Measurements from ENCODE around the gene CFAP46.

CFAP46 gene

GRCh38 chr10:132879408-132880127 lies 62.8 kb downstream of the CFAP46 start:
- Histone ChIP-seq H3K4me3 (ENCODE audit: low read length) (no peak overlapping the region), H3K27me3 (ENCODE audit: control insufficient read depth, insufficient read depth, low read length) (peaks cover 35% of the 10 kb centered on the region), H3K9ac (ENCODE audit: low read length) (no peak overlapping the region), H3K4me1 (ENCODE audit: control insufficient read depth, insufficient read depth, low read length) (no peaks in the 10 kb centered on the region), H3K9me3 (ENCODE audit: control insufficient read depth, low read length) (no peaks in the 10 kb centered on the region), H3K36me3 (ENCODE audit: control insufficient read depth, insufficient read depth, low read length) (no peaks in the 10 kb centered on the region)

GRCh38 chr10:132878730-132879407 lies 63.5 kb downstream of the CFAP46 start:
- Histone ChIP-seq H3K27me3 (ENCODE audit: control insufficient read depth, insufficient read depth, low read length) (peaks cover 35% of the 10 kb centered on the region), H3K36me3 (ENCODE audit: control insufficient read depth, insufficient read depth, low read length) (no peaks in the 10 kb centered on the region), H3K9me3 (ENCODE audit: control insufficient read depth, low read length) (no peaks in the 10 kb centered on the region), H3K4me1 (ENCODE audit: control insufficient read depth, insufficient read depth, low read length) (no peaks in the 10 kb centered on the region), H3K4me3 (ENCODE audit: low read length) (no peak overlapping the region), H3K9ac (ENCODE audit: low read length) (no peak overlapping the region)

- H3K4me3 ChIP-seq (ENCODE audit: low read length), result no peak overlapping the region
- peaks cover 37% of the 10 kb centered on the region for H3K27me3 ChIP-seq (ENCODE audit: control insufficient read depth, insufficient read depth, low read length)
- H3K9me3 ChIP-seq (ENCODE audit: control insufficient read depth, low read length), result no peaks in the 10 kb centered on the region
- no peak overlapping the region for H3K9ac ChIP-seq (ENCODE audit: low read length)
- no peaks in the 10 kb centered on the region for H3K36me3 ChIP-seq (ENCODE audit: control insufficient read depth, insufficient read depth, low read length)
- no peaks in the 10 kb centered on the region for H3K4me1 ChIP-seq (ENCODE audit: control insufficient read depth, insufficient read depth, low read length)
Observed at GRCh38 chr10:132878091-132878729, 64.2 kb downstream of the CFAP46 start.

- Histone ChIP-seq H3K9ac (ENCODE audit: low read length) (no peak overlapping the region), H3K4me3 (ENCODE audit: low read length) (no peak overlapping the region), H3K4me1 (ENCODE audit: control insufficient read depth, insufficient read depth, low read length) (no peaks in the 10 kb centered on the region), H3K27me3 (ENCODE audit: control insufficient read depth, insufficient read depth, low read length) (peaks cover 38% of the 10 kb centered on the region), H3K9me3 (ENCODE audit: control insufficient read depth, low read length) (no peaks in the 10 kb centered on the region), H3K36me3 (ENCODE audit: control insufficient read depth, insufficient read depth, low read length) (no peaks in the 10 kb centered on the region)
Observed at GRCh38 chr10:132877473-132877872, 64.9 kb downstream of the CFAP46 start.

GRCh38 chr10:132876993-132877431 lies 65.4 kb downstream of the CFAP46 start:
- H3K9me3 ChIP-seq (ENCODE audit: control insufficient read depth, low read length), result no peaks in the 10 kb centered on the region
- H3K4me3 ChIP-seq (ENCODE audit: low read length), result no peak overlapping the region
- H3K9ac ChIP-seq (ENCODE audit: low read length), result no peak overlapping the region
- no peaks in the 10 kb centered on the region for H3K36me3 ChIP-seq (ENCODE audit: control insufficient read depth, insufficient read depth, low read length)
- peaks cover 34% of the 10 kb centered on the region for H3K27me3 ChIP-seq (ENCODE audit: control insufficient read depth, insufficient read depth, low read length)
- no peaks in the 10 kb centered on the region for H3K4me1 ChIP-seq (ENCODE audit: control insufficient read depth, insufficient read depth, low read length)

- H3K4me1 ChIP-seq (ENCODE audit: control insufficient read depth, insufficient read depth, low read length), result no peaks in the 10 kb centered on the region
- H3K9me3 ChIP-seq (ENCODE audit: control insufficient read depth, low read length), result no peaks in the 10 kb centered on the region
- peaks cover 31% of the 10 kb centered on the region for H3K27me3 ChIP-seq (ENCODE audit: control insufficient read depth, insufficient read depth, low read length)
- no peaks in the 10 kb centered on the region for H3K36me3 ChIP-seq (ENCODE audit: control insufficient read depth, insufficient read depth, low read length)
- no peak overlapping the region for H3K9ac ChIP-seq (ENCODE audit: low read length)
- H3K4me3 ChIP-seq (ENCODE audit: low read length), result no peak overlapping the region
Observed at GRCh38 chr10:132876131-132876860, 66.1 kb downstream of the CFAP46 start.

- Histone ChIP-seq H3K9ac (ENCODE audit: low read length) (no peak overlapping the region), H3K4me1 (ENCODE audit: control insufficient read depth, insufficient read depth, low read length) (no peaks in the 10 kb centered on the region), H3K27me3 (ENCODE audit: control insufficient read depth, insufficient read depth, low read length) (peaks cover 29% of the 10 kb centered on the region), H3K9me3 (ENCODE audit: control insufficient read depth, low read length) (no peaks in the 10 kb centered on the region), H3K36me3 (ENCODE audit: control insufficient read depth, insufficient read depth, low read length) (no peaks in the 10 kb centered on the region), H3K4me3 (ENCODE audit: low read length) (no peak overlapping the region)
Observed at GRCh38 chr10:132875435-132875834, 66.9 kb downstream of the CFAP46 start.

- H3K27me3 ChIP-seq (ENCODE audit: control insufficient read depth, insufficient read depth, low read length), result peaks cover 11% of the 10 kb centered on the region
- H3K9me3 ChIP-seq (ENCODE audit: control insufficient read depth, low read length), result no peaks in the 10 kb centered on the region
- no peak overlapping the region for H3K4me3 ChIP-seq (ENCODE audit: low read length)
Observed at GRCh38 chr10:132873395-132873794, 69.0 kb downstream of the CFAP46 start.

GRCh38 chr10:132872658-132873057 lies 69.7 kb downstream of the CFAP46 start:
- H3K4me1 ChIP-seq (ENCODE audit: control insufficient read depth, insufficient read depth, low read length), result no peaks in the 10 kb centered on the region
- H3K4me3 ChIP-seq (ENCODE audit: low read length), result no peak overlapping the region
- H3K9ac ChIP-seq (ENCODE audit: low read length), result no peak overlapping the region
- H3K27me3 ChIP-seq (ENCODE audit: control insufficient read depth, insufficient read depth, low read length), result peaks cover 8% of the 10 kb centered on the region
- no peaks in the 10 kb centered on the region for H3K36me3 ChIP-seq (ENCODE audit: control insufficient read depth, insufficient read depth, low read length)
- no peaks in the 10 kb centered on the region for H3K9me3 ChIP-seq (ENCODE audit: control insufficient read depth, low read length)

More at GRCh38 chr10:132873395-132873794, 69.0 kb downstream of the CFAP46 start:
- Histone ChIP-seq H3K4me1 (ENCODE audit: control insufficient read depth, insufficient read depth, low read length) (no peaks in the 10 kb centered on the region), H3K36me3 (ENCODE audit: control insufficient read depth, insufficient read depth, low read length) (no peaks in the 10 kb centered on the region), H3K9ac (ENCODE audit: low read length) (no peak overlapping the region)

GRCh38 chr10:132870426-132870825 lies 71.9 kb downstream of the CFAP46 start:
- H3K4me1 ChIP-seq (ENCODE audit: control insufficient read depth, insufficient read depth, low read length), result no peaks in the 10 kb centered on the region
- no peaks in the 10 kb centered on the region for H3K36me3 ChIP-seq (ENCODE audit: control insufficient read depth, insufficient read depth, low read length)
- no peaks in the 10 kb centered on the region for H3K9me3 ChIP-seq (ENCODE audit: control insufficient read depth, low read length)
- H3K4me3 ChIP-seq (ENCODE audit: low read length), result no peak overlapping the region
- H3K27me3 ChIP-seq (ENCODE audit: control insufficient read depth, insufficient read depth, low read length), result peaks cover 3% of the 10 kb centered on the region
- no peak overlapping the region for H3K9ac ChIP-seq (ENCODE audit: low read length)

GRCh38 chr10:132869621-132870020 lies 72.7 kb downstream of the CFAP46 start:
- peaks cover 3% of the 10 kb centered on the region for H3K27me3 ChIP-seq (ENCODE audit: control insufficient read depth, insufficient read depth, low read length)

More at GRCh38 chr10:132869621-132870020, 72.7 kb downstream of the CFAP46 start:
- Histone ChIP-seq H3K36me3 (ENCODE audit: control insufficient read depth, insufficient read depth, low read length) (no peaks in the 10 kb centered on the region), H3K4me3 (ENCODE audit: low read length) (no peak overlapping the region), H3K9me3 (ENCODE audit: control insufficient read depth, low read length) (no peaks in the 10 kb centered on the region), H3K4me1 (ENCODE audit: control insufficient read depth, insufficient read depth, low read length) (no peaks in the 10 kb centered on the region), H3K9ac (ENCODE audit: low read length) (no peak overlapping the region)
